Measurements from ENCODE around the gene CLPTM1L.
"Not testable (repeated sequence)": the region's sequence is repeated elsewhere in the genome, so short reads cannot be mapped to it uniquely, and the experiment has no call there.

The CLPTM1L gene

GRCh38 chr5:1293416-1294205 lies 51.3 kb downstream of the CLPTM1L start:
- no peak for DNase-seq (ENCODE audit: low read depth, low spot score)

DNA sequence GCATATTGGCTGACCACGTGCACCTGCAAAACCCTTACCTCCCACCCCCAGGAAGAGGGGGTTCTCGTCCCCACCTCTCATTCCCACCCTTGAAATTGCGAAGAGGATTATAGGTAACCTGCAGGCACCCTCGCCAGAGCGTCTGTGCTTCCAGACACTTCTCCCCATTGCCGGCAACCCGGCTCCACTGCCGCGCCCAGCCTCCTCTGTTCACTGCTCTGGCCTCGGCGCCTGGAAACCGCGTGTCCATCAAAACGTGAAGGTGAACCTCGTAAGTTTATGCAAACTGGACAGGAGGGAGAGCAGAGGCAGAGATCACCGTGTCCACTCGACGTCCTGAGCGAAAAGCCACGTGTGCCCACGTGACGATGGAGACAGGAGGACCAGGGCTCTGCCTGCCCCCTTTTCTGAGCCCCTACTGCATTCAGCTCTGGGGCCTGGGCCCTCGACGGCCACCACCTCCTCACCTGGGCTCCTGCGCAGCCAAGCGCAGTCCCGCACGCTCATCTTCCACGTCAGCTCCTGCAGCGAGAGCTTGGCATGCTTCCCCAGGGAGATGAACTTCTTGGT lies 52.0 kb downstream of the CLPTM1L start:
- no peak for DNase-seq (ENCODE audit: low read depth, low spot score)

- no peak for DNase-seq (ENCODE audit: low read depth, low spot score)
Observed at GRCh38 chr5:1292139-1292538, 52.8 kb downstream of the CLPTM1L start.

GRCh38 chr5:1291611-1292080 lies 53.3 kb downstream of the CLPTM1L start:
- no peak for DNase-seq (ENCODE audit: low read depth, low spot score)

DNA sequence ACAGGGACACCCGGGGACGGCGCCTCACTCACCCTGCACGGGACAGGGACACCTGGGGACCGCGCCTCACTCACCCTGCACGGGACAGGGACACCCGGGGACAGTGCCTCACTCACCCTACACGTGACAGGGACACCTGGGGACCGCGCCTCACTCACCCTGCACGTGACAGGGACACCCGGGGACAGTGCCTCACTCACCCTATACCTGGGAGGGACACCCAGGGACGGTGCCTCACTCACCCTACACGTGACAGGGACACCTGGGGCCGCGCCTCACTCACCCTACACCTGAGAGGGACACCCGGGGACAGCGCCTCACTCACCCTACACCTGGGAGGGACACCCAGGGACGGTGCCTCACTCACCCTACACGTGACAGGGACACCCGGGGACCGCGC lies 53.9 kb downstream of the CLPTM1L start:
- not testable (repeated sequence) for DNase-seq (ENCODE audit: low read depth, low spot score)

GRCh38 chr5:1289559-1289958 lies 55.3 kb downstream of the CLPTM1L start:
- not testable (repeated sequence) for DNase-seq (ENCODE audit: low read depth, low spot score)

GRCh38 chr5:1288439-1289335 lies 56.2 kb downstream of the CLPTM1L start:
- DNase-seq (ENCODE audit: low read depth, low spot score), result no peak

- DNase-seq (ENCODE audit: low read depth, low spot score), result no peak
Observed at GRCh38 chr5:1285883-1286291, 59.0 kb downstream of the CLPTM1L start.

DNA sequence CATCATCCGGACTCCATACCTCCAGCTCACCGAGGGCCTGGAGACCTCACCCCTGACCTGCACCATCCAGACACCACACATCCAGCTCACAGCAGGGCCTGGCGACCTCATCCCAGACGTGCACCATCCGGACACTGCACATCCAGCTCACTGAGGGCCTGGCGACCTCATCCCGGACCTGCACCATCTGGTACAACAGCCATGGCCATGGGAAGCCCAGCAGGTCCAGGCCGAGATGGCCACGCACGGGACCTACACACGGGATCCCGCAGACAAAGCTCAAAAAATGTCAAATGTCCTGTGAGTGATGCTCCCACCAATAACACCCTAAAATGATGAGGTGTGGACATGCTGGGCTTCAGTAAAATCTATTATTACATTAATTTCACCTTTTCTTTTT lies 59.8 kb downstream of the CLPTM1L start:
- DNase-seq (ENCODE audit: low read depth, low spot score), result no peak

GRCh38 chr5:1284336-1284970 lies 60.4 kb downstream of the CLPTM1L start:
- DNase-seq (ENCODE audit: low read depth, low spot score), result not testable (repeated sequence)

DNA sequence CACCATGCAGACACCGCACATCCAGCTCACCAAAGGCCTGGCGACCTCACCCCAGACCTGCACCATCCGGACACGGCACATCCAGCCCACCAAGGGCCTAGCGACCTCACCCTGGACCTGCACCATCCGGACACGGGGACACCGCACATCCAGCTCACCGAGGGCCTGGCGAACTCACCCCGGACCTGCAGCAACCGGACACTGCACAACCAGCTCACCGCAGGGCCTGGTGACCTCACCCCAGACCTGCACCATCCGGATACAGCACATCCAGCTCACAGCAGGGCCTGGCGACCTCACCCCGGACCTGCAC lies 61.2 kb downstream of the CLPTM1L start:
- not testable (repeated sequence) for DNase-seq (ENCODE audit: low read depth, low spot score)

GRCh38 chr5:1282993-1283728 lies 61.7 kb downstream of the CLPTM1L start:
- DNase-seq (ENCODE audit: low read depth, low spot score), result not testable (repeated sequence)

DNA sequence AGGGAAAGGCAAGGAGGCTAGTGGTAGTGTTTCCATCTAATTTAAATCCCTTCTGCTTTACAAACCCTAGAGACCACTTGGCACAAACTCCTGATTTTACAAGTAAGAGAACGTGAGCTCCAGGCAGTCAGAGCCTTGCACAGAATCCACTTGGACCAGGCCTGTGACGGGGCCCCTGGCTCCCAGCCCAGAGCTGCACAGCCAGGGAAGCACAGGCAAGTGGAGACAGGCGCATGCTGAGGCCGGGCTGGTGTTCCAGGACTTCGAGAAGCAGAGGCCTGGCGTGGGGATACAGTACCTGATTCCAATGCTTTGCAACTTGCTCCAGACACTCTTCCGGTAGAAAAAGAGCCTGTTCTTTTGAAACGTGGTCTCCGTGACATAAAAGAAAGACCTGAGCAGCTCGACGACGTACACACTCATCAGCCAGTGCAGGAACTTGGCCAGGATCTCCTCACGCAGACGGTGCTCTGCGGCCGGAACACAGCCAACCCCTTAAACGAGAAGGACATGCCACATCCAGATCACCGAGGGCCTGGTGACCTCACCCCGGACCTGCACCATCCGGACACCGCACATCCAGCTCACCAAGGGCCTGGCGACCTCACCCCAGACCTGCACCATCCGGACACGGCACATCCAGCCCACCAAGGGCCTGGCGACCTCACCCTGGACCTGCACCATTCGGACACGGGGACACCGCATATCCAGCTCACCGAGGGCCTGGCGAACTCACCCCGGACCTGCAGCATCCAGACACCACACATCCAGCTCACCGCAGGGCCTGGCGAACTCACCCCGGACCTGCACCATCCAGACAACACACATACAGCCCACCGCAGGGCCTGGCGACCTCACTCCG lies 62.5 kb downstream of the CLPTM1L start:
- no peak for DNase-seq (ENCODE audit: low read depth, low spot score)

GRCh38 chr5:1281038-1281882 lies 63.6 kb downstream of the CLPTM1L start:
- DNase-seq (ENCODE audit: low read depth, low spot score), result no peak

DNA sequence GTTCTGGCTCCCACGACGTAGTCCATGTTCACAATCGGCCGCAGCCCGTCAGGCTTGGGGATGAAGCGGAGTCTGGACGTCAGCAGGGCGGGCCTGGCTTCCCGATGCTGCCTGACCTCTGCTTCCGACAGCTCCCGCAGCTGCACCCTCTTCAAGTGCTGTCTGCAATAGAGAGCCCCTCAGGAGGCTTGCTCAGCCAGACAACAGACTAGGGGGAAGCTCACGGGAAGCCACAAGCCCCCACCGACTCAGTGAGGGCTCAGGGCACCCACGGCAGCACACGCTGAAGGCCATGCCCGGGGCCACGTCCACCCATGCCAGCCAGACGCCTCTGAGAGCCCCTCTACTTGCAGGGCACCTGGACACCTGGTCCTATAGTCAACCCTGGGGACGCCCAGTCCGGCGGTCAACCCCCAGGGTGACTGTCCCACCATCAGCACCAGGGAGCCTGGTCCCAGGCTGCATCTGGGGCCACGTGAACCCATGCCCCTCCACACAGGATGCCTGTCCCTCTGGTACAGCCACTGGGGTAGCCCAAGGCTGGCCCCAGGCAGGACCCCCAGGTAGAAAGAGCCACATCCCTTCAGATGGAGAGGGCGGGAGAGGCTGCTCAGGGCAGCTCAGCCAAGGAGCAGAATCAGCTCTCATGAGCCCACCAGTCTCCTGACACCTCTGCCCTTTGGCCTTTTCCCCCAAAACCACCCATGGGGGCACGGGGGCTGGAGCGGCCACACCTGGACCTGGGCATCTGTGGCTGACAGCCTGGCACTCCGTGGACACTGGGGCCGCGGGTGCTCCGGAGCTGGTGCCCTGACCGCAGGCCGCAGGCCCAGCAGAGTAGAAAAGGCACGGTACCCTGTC lies 64.5 kb downstream of the CLPTM1L start:
- DNase-seq (ENCODE audit: low read depth, low spot score), result no peak

DNA sequence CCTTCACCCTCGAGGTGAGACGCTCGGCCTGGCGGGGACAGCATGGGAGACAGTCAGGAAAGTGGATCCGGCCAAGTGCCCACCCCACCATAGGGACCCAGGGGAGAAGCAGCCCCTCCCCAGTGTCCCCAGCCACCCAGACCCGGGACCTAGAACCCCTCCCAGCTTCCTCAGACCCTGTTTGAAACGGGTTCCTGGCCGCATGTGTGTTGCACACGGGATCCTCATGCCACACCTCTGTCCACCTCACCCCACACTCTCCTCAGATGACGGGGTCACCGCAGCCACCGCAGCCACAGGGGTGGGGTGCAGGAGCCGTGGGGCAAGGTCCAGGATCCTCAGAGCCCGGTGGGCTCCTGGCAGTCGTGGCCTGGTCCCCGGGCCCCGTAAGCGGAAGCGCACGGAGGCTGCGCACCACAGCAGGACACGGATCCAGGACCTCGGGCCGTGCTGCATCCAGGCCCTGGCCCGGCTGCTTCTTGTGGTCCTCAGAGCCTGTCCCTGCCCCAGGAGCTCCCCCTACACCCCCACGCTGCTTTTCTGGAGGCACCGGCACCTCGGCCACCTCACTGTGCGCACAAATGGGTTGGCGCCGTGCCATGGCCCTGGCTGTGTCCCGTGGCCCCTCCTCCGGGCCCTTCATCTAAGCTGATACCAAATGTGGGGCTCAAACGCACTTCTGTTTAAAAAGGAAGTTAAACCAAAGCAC lies 65.3 kb downstream of the CLPTM1L start:
- DNase-seq (ENCODE audit: low read depth, low spot score), result no peak

DNA sequence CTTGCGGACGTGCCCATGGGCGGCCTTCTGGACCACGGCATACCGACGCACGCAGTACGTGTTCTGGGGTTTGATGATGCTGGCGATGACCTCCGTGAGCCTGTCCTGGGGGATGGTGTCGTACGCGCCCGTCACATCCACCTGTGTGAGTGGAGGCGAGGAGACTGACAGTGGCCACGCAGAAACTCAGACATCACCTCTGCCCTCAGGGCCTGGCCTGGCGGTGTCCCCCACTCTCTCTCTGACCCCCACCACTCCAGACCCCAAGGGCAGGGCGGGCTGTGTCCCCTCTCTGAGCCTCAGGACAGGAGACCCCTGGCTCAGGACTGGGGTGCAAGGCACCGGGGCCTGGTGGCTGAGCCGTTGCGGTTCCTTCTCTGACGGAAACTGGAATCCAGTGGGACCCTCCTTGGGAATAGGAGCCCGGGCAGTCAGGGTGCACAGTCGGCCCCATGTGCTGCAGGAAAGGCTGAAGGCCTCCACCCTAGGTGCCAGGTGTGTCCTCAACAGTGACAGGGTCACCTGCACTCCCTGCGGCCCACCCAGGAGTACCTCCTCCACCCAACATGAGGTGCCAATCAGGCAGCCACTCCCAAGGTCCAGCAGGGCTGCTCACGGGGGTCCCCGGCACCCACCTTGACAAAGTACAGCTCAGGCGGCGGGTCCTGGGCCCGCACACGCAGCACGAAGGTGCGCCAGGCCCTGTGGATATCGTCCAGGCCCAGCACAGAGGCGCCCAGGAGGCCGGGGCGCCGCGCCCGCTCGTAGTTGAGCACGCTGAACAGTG lies 66.0 kb downstream of the CLPTM1L start:
- DNase-seq (ENCODE audit: low read depth, low spot score), result no peak

All from astrocyte of the hippocampus (primary cell).